ENCODE measurements around the gene LST1. TPM values are rescaled to one million over a fixed set of nuclear protein-coding genes. Genes with fewer than 3 reads are reported as not detected.
A peak's percentile ranks its signal among the peaks of the same experiment; 100 is the strongest.

The LST1 gene
- total RNA-seq (2014; rRNA removed; shearing (Covaris generic)): not detected in 2 replicates
- not detected in 2 replicates for polyA plus RNA-seq (2015; cell fraction: cytosol; rRNA removed)
- polyA plus RNA-seq (2015; cell fraction: nucleus; rRNA removed): 0.19 TPM in 1 of 2 replicates, not detected in the other

DNA sequence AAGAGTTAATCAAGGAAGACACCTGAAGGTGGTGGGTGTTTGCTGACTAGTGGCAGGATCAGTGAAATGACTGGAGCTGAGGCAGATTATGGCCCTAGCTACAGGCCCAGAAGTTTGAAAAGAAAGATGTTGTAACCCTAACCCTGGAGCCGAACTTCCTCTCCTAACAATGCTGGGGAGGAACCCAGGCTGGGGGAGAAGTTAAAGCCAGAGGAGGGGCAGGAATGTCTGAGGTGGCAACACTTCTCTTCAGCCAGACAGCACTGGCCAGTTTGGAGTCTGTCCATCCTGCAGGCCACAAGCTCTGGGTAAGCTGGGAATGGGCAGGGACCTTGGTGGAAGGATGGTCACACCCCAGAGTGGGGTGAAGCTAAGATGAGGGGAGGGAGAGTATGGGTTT is at the start of gene LST1:
Gene LST1, plus strand, starts transcription at position 270 of the 400 bp plus-strand sequence. CDS start 1,023 bp downstream, outside the sequence.
- no peak for DNase-seq (ENCODE audit: low read depth)

DNA sequence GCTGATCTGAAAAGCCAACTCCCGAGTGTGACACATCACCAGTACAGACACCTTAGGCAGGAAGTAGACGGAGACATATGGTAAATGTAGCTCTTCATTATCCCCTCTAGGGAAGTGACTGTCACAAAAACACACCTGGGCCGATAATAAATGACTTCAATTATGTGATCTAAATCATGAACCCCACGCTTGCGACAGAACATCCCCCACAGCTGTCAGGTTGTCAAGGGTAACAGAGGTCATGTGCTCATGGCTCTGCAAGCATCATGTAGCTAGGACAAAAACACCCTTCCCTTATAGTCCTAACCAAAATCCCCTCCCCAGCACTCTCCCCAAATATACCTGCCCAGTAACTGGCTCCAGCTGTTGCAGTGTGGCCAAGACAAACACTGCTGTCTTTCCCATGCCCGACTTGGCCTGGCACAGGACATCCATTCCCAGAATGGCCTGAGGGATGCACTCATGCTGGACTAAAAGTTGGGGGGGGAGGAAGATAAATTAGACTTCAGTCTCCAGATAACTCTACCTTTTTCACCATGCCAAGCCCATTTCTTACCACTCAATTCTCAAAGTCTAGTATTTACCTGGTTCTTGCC is 47.2 kb upstream of the LST1 start:
- no peak for DNase-seq (ENCODE audit: low read depth)

DNA sequence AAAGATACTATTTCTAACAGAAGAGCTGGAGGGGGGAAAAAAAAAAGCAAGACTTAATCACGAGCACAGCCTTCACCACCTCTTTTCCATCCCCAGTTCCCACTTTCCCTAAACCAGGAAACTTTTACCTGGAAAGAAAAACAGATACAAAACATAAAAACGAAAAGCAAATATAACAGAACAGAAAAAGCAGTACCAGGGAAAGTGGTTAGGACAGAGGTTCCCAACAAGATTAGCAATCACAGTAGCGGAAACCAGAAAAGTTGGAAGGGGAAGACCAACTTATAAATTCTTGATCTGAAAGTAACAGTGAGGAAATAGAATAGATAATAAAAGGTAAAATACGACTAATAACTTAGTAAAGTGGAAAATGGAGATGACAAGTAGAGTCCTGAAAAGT is 45.4 kb upstream of the LST1 start:
- no peak for DNase-seq (ENCODE audit: low read depth)

DNA sequence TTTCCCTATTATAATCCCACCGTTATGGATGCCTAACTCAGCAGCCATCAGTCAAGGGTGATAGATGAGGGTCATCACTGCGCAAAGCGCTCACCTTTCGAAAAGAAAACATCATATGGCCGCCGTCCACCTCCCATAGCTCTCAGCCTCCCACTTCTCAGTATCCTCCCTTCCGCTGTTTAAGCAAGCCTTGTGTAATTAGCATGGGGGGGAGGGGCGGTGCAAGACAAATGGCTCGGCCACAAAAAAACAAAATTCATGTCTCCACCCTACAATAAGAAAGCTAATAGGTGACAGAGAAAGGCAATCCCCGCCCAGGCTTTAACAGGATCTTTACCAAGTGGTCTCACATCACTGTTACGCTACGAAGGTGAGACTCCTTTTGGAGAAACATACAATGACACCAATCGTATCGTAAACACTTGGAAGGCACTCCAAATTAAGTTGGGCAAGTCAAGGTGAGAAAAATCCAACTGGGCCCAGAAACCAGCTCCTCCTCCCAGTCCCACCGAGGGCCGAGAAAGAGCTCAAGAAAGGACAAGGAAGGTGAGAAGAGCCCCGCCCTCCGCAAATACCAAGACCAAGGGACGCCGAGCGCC is 44.9 kb upstream of the LST1 start:
- peak; percentile 55 for DNase-seq (ENCODE audit: low read depth)

DNA sequence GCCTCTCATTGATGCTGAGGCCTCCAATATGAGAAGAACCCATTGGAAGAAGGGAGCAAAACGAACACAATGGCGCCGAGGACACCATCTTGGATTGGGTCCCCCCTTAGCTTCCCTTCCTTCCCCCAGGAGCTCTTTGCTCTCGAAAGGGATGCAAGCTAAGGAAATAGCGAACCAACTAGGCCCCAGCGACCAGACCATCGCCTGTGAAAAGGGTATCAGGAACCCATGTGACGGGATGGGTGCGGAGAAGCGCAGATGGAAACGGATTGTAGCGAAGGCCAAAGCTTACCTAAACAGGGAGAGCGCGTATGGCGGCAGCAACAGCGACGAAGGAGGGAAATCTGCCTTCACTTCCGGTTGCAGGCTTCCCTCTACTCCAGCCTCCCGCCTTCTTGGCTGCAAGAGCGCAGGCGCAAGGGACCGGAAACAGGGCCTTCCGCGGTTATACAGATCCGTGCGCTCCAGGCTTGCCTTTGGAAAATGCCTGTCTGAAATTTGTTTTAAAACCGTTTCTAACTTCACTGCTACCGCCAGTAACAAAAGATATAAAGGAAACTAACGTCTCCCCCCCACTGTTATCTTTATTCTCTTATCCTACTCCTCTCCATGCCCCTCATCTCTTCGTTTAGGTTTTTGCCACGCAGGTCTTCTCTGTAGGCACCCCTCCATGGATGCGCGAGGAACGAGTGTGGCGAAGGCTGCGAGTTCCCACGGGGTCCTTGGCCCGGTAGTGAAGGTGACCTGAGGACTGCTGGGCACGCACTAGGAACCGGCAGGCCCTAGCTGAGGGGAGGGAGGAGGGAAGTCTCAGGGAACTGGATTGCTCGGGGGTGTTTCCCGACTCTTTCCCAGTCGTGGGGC is 44.2 kb upstream of the LST1 start, which contains the start of gene DDX39B:
Gene DDX39B, minus strand, starts transcription at position 346 of the 864 bp plus-strand sequence. CDS start 1,471 bp downstream, outside the sequence.
- DNase-seq (ENCODE audit: low read depth): peak; percentile 94

DNA sequence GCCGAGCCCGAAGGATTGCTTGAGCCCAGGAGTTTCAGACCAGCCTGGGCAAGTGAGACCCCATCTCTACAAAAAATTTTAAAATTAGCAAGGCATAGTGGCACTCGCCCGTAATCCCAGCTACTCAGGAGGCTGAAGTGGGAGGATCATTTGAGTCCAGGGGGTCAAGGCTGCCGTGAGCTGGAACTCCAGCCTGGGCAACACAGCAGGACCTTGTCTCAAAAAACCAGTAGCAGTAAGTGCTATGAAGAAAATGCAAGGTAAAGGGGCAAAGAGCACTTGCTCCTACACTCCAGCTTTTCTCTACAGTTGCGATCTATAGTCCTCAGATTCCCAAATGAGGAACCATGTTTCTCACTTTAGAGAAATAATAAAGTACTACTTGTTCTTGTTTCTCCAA is 42.4 kb upstream of the LST1 start:
- DNase-seq (ENCODE audit: low read depth): no peak

DNA sequence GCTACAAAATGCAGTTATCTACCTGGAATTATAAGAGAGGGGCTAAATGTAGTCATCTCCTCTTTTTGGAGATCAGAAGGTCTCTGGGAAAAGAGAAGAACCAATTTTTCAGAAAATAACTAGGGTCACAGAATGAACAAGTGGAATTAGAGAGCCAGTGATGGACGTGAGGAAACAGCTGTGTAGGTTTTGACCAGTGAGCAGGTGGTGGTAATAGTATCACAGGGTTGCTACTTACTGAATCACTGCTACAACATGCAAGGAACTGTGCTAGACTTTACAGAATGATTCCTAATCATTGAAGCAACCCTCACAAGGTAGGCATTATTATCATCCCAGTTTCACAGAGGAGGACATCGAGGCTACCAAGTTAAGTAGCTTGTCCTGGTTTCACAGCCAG is 41.4 kb upstream of the LST1 start:
- no peak for DNase-seq (ENCODE audit: low read depth)

DNA sequence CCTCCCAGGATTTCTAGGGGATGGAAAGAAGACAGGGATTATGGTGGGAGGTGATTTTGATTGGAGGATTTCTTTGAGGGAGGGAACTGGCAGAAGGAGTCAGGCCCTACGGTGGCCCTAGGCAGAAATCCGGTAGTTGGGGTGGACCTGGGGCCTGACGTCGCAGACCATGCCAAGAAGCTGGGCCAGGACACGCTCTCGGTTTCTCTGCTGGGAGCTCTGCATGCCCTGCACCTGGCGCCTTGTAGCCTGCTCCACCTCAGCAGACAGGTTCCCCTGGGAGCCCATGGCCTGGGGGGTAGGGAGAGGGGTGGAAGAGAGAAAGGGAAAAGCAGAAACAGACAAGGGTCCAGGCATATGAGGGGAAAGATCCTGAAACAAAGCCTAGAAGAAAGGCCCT is 40.8 kb upstream of the LST1 start:
- DNase-seq (ENCODE audit: low read depth): no peak

DNA sequence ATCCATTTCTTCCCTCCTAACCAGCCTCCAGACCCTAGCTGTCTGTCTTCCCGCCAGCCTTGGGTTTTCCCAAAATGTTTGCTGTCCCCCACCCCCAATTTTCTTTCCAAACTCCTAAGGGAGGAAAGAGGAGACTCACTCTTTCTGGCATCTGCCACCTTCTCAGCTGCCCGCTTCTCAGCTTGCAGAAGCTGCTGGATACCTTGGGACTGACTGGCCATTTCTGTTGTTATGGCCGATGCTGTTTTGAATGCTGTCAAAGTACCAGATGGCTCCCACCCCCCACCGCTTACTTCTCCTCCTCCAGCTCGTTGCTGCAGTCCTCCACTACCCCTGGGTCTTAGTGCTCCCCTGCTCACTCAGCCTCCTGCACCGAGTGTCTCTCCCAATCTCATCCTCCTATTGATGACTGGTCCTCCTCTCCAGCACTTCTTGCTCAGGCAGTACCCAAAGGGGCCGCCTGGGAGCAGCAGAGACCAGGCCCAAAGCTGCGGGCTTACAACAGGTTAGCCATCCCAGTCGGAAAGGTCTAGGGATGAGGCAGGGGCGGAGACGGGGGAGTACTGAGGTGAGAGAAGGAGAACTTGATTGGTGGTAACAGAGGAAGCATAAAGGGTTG is 39.6 kb upstream of the LST1 start, which contains the start of gene ATP6V1G2:
Gene ATP6V1G2, minus strand, starts transcription at position 270 of the 619 bp plus-strand sequence. Its CDS starts 49 bp downstream, at position 221.
- peak; percentile 94 for DNase-seq (ENCODE audit: low read depth)

DNA sequence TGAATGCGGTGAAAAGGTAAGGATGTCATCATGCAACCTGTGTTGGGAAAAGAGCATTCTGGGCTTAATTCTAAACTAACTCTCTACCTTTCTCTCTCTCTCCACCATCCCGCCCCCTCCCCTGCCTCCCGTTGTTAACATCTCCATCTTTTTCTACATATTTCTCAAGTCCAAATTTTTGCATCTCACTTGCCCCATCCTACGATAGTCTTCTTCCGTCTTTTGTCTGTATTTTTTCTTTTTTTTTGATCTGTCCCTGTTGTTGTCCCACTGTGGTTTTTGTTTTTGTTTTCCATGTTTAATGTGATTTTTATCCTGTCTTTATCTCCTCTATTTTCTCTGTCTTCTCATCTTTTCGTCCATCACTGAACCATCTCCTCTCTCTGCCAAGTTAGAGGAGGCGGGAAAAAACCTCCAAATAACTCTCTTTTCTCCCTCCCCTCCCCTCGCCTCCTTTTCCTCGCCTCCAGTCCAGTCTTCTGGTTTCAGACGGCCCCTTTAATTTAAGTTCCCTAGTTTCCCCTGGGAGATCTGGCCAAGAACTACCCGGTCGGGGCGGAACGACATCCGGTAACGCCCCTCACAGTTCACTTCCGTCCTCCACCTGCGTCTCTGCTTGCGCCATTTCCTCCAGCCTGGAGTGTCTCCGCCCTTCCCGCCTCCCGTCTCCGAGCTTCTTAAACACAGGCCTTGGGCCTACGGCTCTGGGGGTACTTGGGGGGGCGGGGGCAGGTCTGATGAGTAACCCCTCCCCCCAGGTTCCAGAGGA is 38.9 kb upstream of the LST1 start, which contains the start of gene NFKBIL1:
Gene NFKBIL1, plus strand, starts transcription at position 651 of the 769 bp plus-strand sequence. Its CDS starts 87 bp downstream, at position 738.
- DNase-seq (ENCODE audit: low read depth): peak; percentile 97

DNA sequence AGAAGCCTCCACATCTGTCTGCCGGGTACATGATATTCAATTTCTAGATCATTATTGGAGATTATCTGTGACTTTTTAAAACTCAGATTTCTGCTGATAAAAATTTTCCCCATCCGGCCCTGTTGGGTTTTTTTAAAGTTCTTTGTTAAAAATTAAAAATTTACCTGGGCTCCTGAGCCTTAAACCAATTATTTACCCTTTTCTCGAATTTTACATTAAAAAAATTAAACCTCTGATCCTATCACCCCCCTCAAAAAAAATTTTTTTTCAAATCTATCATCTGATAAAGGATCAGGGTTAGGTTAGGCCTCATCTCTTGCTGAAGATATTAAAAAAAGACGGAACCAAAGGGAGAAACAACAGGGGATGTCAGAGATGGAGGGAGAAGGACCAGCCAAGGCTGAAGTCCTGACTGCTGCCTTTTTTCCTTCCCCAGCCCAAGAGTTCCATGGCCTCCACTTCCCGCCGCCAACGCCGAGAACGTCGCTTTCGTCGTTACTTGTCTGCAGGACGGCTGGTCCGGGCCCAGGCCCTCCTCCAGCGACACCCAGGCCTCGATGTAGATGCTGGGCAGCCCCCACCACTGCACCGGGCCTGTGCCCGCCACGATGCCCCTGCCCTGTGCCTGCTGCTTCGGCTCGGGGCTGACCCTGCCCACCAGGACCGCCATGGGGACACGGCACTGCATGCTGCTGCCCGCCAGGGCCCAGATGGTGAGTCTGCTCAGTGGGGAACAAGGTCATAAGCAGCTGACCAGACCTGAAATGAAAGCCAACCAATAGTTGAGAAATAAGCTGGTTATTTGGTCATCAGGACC is 38.1 kb upstream of the LST1 start:
- no peak for DNase-seq (ENCODE audit: low read depth)

DNA sequence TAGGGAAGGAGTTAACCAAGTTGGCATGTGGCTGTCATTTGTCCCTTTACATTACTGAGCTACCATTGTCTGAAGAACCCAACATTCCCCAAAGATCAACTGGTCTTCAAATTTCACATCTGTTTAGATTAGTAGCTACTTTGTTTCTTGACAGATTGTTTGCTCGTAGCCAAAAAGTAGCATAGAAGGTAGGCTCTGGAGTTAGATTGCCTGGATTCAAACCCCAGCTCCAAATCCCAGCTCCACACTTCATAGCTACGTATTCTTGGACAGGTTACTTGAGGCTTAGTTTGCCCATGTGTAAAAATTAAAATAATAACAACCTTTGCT is 37.6 kb upstream of the LST1 start:
- no peak for DNase-seq (ENCODE audit: low read depth)

DNA sequence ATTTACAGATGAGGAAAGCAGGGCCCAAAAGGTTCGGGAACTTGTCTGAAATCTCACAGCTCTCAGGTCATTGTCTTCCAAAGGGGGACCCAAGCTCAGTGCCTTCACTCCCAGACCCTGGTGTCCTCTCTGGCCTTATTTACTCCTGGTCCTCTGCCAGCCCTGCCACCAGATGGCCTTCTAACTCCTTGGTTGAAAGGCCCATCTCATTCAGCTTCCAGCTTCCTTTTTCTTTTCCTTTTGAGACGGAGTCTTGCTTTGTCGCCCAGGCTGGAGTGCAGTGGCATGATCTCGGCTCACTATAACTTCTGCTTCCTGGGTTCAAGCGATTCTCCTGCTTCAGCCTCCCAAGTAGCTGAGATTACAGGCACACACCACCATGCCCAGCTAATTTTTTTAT is 34.7 kb upstream of the LST1 start:
- peak; percentile 63 for DNase-seq (ENCODE audit: low read depth)

DNA sequence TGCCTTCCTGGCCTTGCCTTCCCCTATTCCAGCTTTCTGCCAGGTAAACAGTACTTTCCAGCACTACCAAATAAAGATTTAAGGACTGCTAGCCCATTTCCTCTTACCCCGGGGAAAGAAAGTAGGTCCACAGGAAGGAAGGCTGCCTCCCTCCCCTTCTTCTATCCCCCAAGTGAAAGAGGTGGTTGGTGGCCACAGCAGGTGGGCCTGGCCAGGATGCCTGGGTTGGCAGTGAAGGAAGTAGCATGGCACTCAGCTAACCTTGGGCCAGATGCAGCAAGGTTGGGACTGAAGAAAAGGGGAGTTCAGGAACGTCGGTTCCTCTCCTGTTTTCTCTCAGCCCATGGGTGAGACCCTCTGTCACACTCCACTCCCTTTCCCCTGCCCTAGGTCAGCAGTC is 29.8 kb upstream of the LST1 start:
- DNase-seq (ENCODE audit: low read depth): no peak

DNA sequence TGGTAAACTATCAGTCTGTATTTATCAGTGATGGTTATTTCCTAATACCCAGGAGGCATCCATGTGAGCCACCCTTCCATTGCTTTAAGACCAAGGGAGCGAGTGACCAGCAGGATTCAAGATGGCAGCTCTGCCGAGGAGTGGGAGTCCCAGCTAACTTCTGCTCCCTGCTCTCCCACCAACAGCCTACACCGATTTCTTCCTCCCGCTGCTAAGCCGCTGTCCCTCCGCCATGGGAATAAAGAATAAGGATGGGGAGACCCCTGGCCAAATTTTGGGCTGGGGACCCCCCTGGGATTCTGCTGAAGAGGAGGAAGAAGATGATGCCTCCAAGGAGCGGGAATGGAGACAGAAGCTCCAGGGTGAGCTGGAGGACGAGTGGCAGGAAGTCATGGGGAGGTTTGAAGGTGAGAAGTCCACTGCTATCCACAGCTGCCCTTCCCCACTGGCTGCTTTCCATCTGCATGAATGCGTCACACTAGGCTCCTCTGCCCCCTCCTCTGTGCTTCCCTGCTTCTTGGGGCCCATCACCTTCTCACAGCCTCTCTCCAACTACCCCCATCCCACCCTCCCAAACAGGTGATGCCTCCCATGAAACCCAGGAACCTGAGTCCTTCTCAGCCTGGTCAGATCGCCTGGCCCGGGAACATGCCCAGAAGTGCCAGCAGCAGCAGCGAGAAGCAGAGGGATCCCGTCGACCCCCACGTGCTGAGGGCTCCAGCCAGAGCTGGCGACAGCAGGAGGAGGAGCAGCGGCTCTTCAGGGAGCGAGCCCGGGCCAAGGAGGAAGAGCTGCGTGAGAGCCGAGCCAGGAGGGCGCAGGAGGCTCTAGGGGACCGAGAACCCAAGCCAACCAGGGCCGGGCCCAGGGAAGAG is 28.4 kb upstream of the LST1 start:
- DNase-seq (ENCODE audit: low read depth): no peak

DNA sequence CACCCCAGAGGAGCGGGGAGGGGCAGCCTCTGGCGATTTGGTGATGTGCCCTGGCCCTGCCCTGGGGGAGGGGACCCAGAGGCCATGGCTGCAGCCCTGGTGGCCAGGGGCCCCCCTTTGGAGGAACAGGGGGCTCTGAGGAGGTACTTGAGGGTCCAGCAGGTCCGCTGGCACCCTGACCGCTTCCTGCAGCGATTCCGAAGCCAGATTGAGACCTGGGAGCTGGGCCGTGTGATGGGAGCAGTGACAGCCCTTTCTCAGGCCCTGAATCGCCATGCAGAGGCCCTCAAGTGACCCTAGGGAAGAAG is 27.8 kb upstream of the LST1 start:
- no peak for DNase-seq (ENCODE audit: low read depth)

DNA sequence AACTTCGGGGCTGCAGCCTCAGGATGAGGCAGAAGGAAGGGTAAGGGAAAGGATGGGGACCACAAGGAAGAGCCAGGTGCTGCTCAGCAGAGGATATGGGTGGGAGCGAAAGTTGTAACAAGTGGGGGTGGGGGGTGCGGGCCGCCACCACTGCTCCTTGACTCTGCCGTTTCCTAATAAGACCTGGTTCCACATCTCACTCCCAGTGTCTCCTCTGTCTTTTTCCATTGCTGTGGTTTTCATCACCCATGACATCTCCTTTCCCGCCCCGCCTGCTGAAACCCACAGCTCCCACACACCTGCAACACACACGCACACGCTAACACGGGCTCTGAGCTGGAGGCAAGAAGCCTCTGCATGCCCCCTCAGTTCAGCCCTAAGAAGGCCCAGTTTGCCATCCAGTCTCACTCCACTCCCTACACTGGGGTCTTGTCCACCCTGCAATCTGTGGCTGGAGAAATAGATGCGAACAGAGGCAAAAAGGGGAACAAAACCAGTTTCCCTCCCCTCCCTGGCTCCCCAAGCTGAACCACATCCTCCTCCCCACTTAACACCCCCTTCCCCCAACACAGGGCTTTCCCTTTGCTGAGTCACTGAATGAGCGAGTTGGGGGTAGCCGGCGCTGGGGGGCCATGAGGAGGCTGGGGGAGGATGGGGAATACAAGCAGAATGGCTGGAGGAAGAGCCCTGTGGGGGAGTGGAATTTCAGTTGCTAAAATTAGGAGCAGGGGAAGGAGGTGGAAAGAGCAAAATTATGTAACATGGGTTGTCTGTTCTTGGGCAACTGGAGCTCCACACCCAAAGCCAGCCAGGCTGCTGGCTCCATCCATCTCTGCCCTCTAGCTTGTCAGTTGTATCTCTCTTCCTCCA is 27.2 kb upstream of the LST1 start:
- DNase-seq (ENCODE audit: low read depth): peak; percentile 46

DNA sequence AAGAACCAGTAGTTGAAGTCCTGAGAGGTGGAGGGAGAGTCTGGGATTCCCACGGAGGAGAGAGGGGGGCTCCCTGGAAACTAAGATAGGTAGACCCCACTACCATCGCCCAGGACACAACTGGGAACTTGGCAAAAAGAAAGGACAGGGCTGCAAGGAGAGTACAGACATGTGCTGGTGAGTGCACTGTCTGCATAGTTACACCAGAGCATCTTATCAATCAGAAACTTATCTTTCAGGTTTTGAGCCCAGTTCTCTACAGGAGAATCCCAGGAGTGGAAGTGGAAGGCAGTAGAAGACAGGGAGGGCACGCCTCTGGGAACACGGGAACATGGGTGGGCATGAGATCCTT is 26.5 kb upstream of the LST1 start:
- no peak for DNase-seq (ENCODE audit: low read depth)
